DMS153 (cell line): ENCODE data around the gene TBL3.
"Not testable (repeated sequence)": the region's sequence is repeated elsewhere in the genome, so short reads cannot be mapped to it uniquely, and the experiment has no call there.

Source experiments
- DNase-seq: peaks from one replicate; lab custom pipeline; 2025; lab: John Stamatoyannopoulos, UW

The TBL3 gene

GRCh38 chr16:1999866-2000514, 28.1 kb downstream of the TBL3 start:
- DNase-seq, result no peak

- DNase-seq, result no peak
Observed at GRCh38 chr16:2001035-2001434, 29.2 kb downstream of the TBL3 start.

- DNase-seq, result no peak
Observed at GRCh38 chr16:2001456-2002355, 29.9 kb downstream of the TBL3 start.

- no peak for DNase-seq
Observed at GRCh38 chr16:2002406-2003230, 30.8 kb downstream of the TBL3 start.

GRCh38 chr16:2003231-2003826, 31.5 kb downstream of the TBL3 start:
- no peak for DNase-seq

GRCh38 chr16:2003827-2004641, 32.2 kb downstream of the TBL3 start:
- DNase-seq, result peak; percentile 89

- DNase-seq, result peak; percentile 9
Observed at GRCh38 chr16:2004795-2005517, 33.1 kb downstream of the TBL3 start.

GRCh38 chr16:2005646-2006045, 33.8 kb downstream of the TBL3 start:
- no peak for DNase-seq

GRCh38 chr16:2006317-2006716, 34.5 kb downstream of the TBL3 start:
- DNase-seq, result no peak

GRCh38 chr16:2007081-2007836, 35.4 kb downstream of the TBL3 start:
- DNase-seq, result no peak

GRCh38 chr16:2008009-2008526, 36.2 kb downstream of the TBL3 start:
- DNase-seq, result no peak

GRCh38 chr16:2008631-2009163, 36.8 kb downstream of the TBL3 start:
- no peak for DNase-seq

- no peak for DNase-seq
Observed at GRCh38 chr16:2009164-2009711, 37.4 kb downstream of the TBL3 start.

- DNase-seq, result peak; percentile 75
Observed at GRCh38 chr16:2009791-2010510, 38.1 kb downstream of the TBL3 start, which contains the start of gene ZNF598. ZNF598 (minus strand) TSS chr16:2009821.

GRCh38 chr16:2011726-2012125, 39.9 kb downstream of the TBL3 start:
- not testable (repeated sequence) for DNase-seq

GRCh38 chr16:2013527-2013926, 41.7 kb downstream of the TBL3 start:
- DNase-seq, result no peak

GRCh38 chr16:2015117-2015946, 43.5 kb downstream of the TBL3 start:
- DNase-seq, result no peak

- DNase-seq, result no peak
Observed at GRCh38 chr16:2015947-2016208, 44.0 kb downstream of the TBL3 start.
